Measurements from ENCODE around the gene SERINC3. TPM values are rescaled to one million over a fixed set of nuclear protein-coding genes. Genes with fewer than 3 reads are reported as not detected.

The SERINC3 gene
- total RNA-seq, 4 donors from 2014 or later = 44.1 to 113 (median 58.3) TPM

DNA sequence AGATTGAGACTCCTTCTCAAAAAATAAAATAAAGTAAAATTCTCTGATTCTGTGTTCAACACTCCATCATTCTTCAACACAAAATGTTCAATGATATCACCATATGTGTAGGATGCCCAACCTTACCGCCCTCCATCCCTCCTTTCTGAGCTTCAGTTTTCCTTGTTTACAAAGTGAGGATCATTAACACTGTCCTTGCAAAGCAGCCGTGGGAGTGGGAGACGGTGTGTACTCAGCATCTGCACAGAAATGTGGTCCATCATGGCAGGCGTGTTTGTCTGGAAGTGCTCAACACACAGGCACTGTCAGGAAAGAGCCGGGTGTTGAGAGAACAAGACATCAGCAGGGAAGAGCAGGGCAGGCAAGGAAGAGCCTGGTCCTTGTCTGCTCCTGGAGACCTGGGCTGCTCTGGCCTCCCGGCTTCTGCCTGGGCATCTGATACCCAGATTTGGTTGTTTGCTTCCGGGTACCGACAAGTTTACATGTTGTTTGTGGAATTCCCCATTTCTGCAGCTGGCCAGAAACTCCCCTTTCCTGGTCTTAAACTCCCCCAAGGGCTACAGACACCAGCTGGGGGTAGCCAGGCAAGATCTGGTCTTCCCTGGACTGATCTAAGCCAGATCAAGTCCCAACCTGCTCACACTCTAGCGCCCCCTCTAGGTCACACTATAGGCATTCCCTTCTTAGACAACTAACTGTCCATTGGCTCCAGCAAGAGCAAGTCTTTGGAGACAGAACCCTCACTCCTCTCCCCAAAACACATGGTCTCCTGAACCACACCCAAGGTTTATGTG lies 72.9 kb downstream of the SERINC3 start:
- H3K4me3 ChIP-seq = no peak overlapping the region
- no peak overlapping the region for H3K27ac ChIP-seq
- no peak for DNase-seq
- H3K4me1 ChIP-seq = no peaks in the 10 kb centered on the region
- TF ChIP-seq POLR2A (IDR thresholded peaks at IDR 0.05) = no peak
- TF ChIP-seq, protein P1, sequence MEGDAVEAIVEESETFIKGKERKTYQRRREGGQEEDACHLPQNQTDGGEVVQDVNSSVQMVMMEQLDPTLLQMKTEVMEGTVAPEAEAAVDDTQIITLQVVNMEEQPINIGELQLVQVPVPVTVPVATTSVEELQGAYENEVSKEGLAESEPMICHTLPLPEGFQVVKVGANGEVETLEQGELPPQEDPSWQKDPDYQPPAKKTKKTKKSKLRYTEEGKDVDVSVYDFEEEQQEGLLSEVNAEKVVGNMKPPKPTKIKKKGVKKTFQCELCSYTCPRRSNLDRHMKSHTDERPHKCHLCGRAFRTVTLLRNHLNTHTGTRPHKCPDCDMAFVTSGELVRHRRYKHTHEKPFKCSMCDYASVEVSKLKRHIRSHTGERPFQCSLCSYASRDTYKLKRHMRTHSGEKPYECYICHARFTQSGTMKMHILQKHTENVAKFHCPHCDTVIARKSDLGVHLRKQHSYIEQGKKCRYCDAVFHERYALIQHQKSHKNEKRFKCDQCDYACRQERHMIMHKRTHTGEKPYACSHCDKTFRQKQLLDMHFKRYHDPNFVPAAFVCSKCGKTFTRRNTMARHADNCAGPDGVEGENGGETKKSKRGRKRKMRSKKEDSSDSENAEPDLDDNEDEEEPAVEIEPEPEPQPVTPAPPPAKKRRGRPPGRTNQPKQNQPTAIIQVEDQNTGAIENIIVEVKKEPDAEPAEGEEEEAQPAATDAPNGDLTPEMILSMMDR (IDR thresholded peaks at IDR 0.05) = no peak
- intact Hi-C loops (cut with DNase I; ENCODE audit: low total_unique reads) = no loop called here
- H3K36me3 ChIP-seq = no peaks in the 10 kb centered on the region
- no peaks in the 10 kb centered on the region for H3K9me3 ChIP-seq
- no peaks in the 10 kb centered on the region for H3K27me3 ChIP-seq

DNA sequence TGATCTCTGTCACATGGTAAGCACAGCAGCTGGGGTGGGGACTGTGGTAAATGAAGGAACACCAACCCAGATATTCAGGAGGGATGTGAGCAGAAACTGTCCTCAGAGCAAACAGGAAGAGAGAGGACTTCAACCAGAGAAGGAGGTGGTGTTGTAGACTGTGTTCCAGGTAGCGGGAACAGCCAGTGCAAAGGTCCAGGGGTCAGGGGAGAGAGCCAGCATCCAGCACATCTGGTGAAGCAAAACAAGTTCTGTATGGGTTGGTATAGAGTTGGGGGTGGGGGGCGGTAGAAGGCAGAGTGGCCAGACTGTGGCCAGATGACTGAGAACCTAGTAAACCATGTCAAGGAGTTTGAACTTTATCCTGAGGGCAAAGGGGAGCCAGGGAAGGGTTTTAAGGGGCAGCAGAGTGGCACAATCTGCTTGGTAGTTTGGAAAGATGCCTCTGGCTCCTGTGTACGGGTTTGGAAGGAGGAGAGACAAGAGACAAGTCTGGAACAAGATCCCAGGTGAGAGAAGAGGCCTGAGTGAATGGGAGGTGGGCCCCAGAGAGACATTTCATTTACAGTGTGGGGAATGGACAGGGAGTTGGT lies 73.9 kb downstream of the SERINC3 start:
- Histone ChIP-seq H3K9me3 (no peaks in the 10 kb centered on the region), H3K27ac (no peak overlapping the region), H3K36me3 (no peaks in the 10 kb centered on the region), H3K4me1 (no peaks in the 10 kb centered on the region), H3K4me3 (no peak overlapping the region), H3K27me3 (no peaks in the 10 kb centered on the region)
- intact Hi-C loops (cut with DNase I; ENCODE audit: low total_unique reads) = no loop called here
- no peak for TF ChIP-seq POLR2A (IDR thresholded peaks at IDR 0.05)
- TF ChIP-seq, protein P1 (IDR thresholded peaks at IDR 0.05) = no peak
- no peak for DNase-seq

Small RNA genes lying within 50 kb of the gene (small RNA-seq; reads per million reads assigned to genes)
- not detected for gene RPL37AP1

Other genes starting within 250 kb of the SERINC3 start
- gene FITM2, start 210.9 kb downstream of the SERINC3 start, total RNA-seq = 1 to 10 TPM; 1.2 to 9.8 (median 6.7) TPM
- gene R3HDML, start 185.0 kb downstream of the SERINC3 start, total RNA-seq = not detected
- under 1 TPM in 2 of 4 donors, not detected in 2; under 0.01 to 0.26 TPM for gene HNF4A, start 166.4 kb downstream of the SERINC3 start, total RNA-seq
- 10 to 100 TPM in 2 of 4 donors, 1 to 10 TPM in 2; 4.9 to 18.2 (median 10.0) TPM for gene TTPAL, start 46.2 kb downstream of the SERINC3 start, total RNA-seq
- gene PKIG, start 60.5 kb upstream of the SERINC3 start, total RNA-seq = 100 to 1,000 TPM in 3 of 4 donors, 10 to 100 TPM in 1; 67.1 to 250 (median 145) TPM
- 10 to 100 TPM in 1 of 4 donors, 1 to 10 TPM in 2, under 1 TPM in 1; 0.59 to 11.0 (median 4.8) TPM for gene ADA, start 129.6 kb upstream of the SERINC3 start, total RNA-seq
- gene CCN5, start 193.3 kb upstream of the SERINC3 start, total RNA-seq = 10 to 100 TPM in 3 of 4 donors, not detected in 1; 19.4 to 47.9 (median 29.7) TPM
- 1 to 10 TPM in 3 of 4 donors, under 1 TPM in 1; 0.26 to 4.4 (median 2.0) TPM for gene KCNK15, start 223.8 kb upstream of the SERINC3 start, total RNA-seq